ENCODE data around the gene SRF. TPM values are rescaled to one million over a fixed set of nuclear protein-coding genes. Genes with fewer than 3 reads are reported as not detected.

The SRF gene
- polyA plus RNA-seq, 2 donors = 17.1 to 23.7 TPM

- Histone ChIP-seq H3K4me1 (ENCODE audit: control insufficient read depth in 2 of 2, insufficient read depth in 2 of 2, low read length in 1 of 2) (peaks cover 3 to 13% of the 10 kb centered on the region in 2 donors), H3K9me3 (ENCODE audit: control insufficient read depth in 2 of 2, insufficient read depth in 1 of 2, low read depth in 1 of 2, low read length in 1 of 2) (no peaks in the 10 kb centered on the region), H3K36me3 (ENCODE audit: control insufficient read depth in 2 of 2, insufficient read depth in 2 of 2, low read length in 1 of 2) (peaks cover 2 to 28% of the 10 kb centered on the region in 2 donors), H3K27me3 (ENCODE audit: control insufficient read depth in 1 of 2, insufficient read depth in 2 of 2, low read length in 2 of 2) (no peaks in the 10 kb centered on the region), H3K4me3 (ENCODE audit: low read depth in 1 of 2, low read length in 2 of 2) (no peak overlapping the region), H3K27ac (ENCODE audit: low read depth in 2 of 2, low read length in 1 of 2) (no peak overlapping the region)
- WGBS, 2 donors = 95% methylated on average over 10 of the region's 10 CpGs
Observed at GRCh38 chr6:43188426-43188825, 17.4 kb downstream of the SRF start.

- H3K4me1 ChIP-seq (ENCODE audit: control insufficient read depth in 2 of 2, insufficient read depth in 2 of 2, low read length in 1 of 2) = peaks cover 0 to 11% of the 10 kb centered on the region in 2 donors
- H3K27me3 ChIP-seq (ENCODE audit: control insufficient read depth in 1 of 2, insufficient read depth in 2 of 2, low read length in 2 of 2) = no peaks in the 10 kb centered on the region
- H3K27ac ChIP-seq (ENCODE audit: low read depth in 2 of 2, low read length in 1 of 2) = no peak overlapping the region
- WGBS, 2 donors = 84 to 86% methylated on average over 6 of the region's 6 CpGs
- H3K9me3 ChIP-seq (ENCODE audit: control insufficient read depth in 2 of 2, insufficient read depth in 1 of 2, low read depth in 1 of 2, low read length in 1 of 2) = no peaks in the 10 kb centered on the region
- H3K4me3 ChIP-seq (ENCODE audit: low read depth in 1 of 2, low read length in 2 of 2) = no peak overlapping the region
- H3K36me3 ChIP-seq (ENCODE audit: control insufficient read depth in 2 of 2, insufficient read depth in 2 of 2, low read length in 1 of 2) = peaks cover 2 to 22% of the 10 kb centered on the region in 2 donors
Observed at GRCh38 chr6:43189776-43190304, 18.8 kb downstream of the SRF start.

GRCh38 chr6:43192911-43193310 lies 21.8 kb downstream of the SRF start:
- no peak overlapping the region for H3K4me3 ChIP-seq (ENCODE audit: low read depth in 1 of 2, low read length in 2 of 2)
- H3K27ac ChIP-seq (ENCODE audit: low read depth in 2 of 2, low read length in 1 of 2) = no peak overlapping the region
- no peaks in the 10 kb centered on the region for H3K9me3 ChIP-seq (ENCODE audit: control insufficient read depth in 2 of 2, insufficient read depth in 1 of 2, low read depth in 1 of 2, low read length in 1 of 2)
- peaks cover 0 to 3% of the 10 kb centered on the region in 2 donors for H3K4me1 ChIP-seq (ENCODE audit: control insufficient read depth in 2 of 2, insufficient read depth in 2 of 2, low read length in 1 of 2)
- 93 to 95% methylated on average over 9 of the region's 9 CpGs for WGBS, 2 donors
- H3K36me3 ChIP-seq (ENCODE audit: control insufficient read depth in 2 of 2, insufficient read depth in 2 of 2, low read length in 1 of 2) = peaks cover 10 to 28% of the 10 kb centered on the region in 2 donors
- no peaks in the 10 kb centered on the region for H3K27me3 ChIP-seq (ENCODE audit: control insufficient read depth in 1 of 2, insufficient read depth in 2 of 2, low read length in 2 of 2)

GRCh38 chr6:43193929-43194328 lies 22.9 kb downstream of the SRF start:
- Histone ChIP-seq H3K27ac (ENCODE audit: low read depth in 2 of 2, low read length in 1 of 2) (no peak overlapping the region), H3K4me1 (ENCODE audit: control insufficient read depth in 2 of 2, insufficient read depth in 2 of 2, low read length in 1 of 2) (peaks cover 0 to 3% of the 10 kb centered on the region in 2 donors), H3K36me3 (ENCODE audit: control insufficient read depth in 2 of 2, insufficient read depth in 2 of 2, low read length in 1 of 2) (peaks cover 11 to 27% of the 10 kb centered on the region in 2 donors), H3K9me3 (ENCODE audit: control insufficient read depth in 2 of 2, insufficient read depth in 1 of 2, low read depth in 1 of 2, low read length in 1 of 2) (no peaks in the 10 kb centered on the region), H3K4me3 (ENCODE audit: low read depth in 1 of 2, low read length in 2 of 2) (no peak overlapping the region), H3K27me3 (ENCODE audit: control insufficient read depth in 1 of 2, insufficient read depth in 2 of 2, low read length in 2 of 2) (no peaks in the 10 kb centered on the region)
- 93% methylated on average over 5 of the region's 5 CpGs for WGBS, 2 donors

GRCh38 chr6:43196337-43196736 lies 25.3 kb downstream of the SRF start:
- H3K4me3 ChIP-seq (ENCODE audit: low read depth in 1 of 2, low read length in 2 of 2) = no peak overlapping the region
- WGBS, 2 donors = 88 to 89% methylated on average over 5 of the region's 5 CpGs
- H3K36me3 ChIP-seq (ENCODE audit: control insufficient read depth in 2 of 2, insufficient read depth in 2 of 2, low read length in 1 of 2) = peaks cover 17 to 40% of the 10 kb centered on the region in 2 donors
- H3K27me3 ChIP-seq (ENCODE audit: control insufficient read depth in 1 of 2, insufficient read depth in 2 of 2, low read length in 2 of 2) = no peaks in the 10 kb centered on the region
- H3K4me1 ChIP-seq (ENCODE audit: control insufficient read depth in 2 of 2, insufficient read depth in 2 of 2, low read length in 1 of 2) = peaks cover 0 to 3% of the 10 kb centered on the region in 2 donors
- H3K27ac ChIP-seq (ENCODE audit: low read depth in 2 of 2, low read length in 1 of 2) = no peak overlapping the region
- no peaks in the 10 kb centered on the region for H3K9me3 ChIP-seq (ENCODE audit: control insufficient read depth in 2 of 2, insufficient read depth in 1 of 2, low read depth in 1 of 2, low read length in 1 of 2)

GRCh38 chr6:43199912-43200311 lies 28.8 kb downstream of the SRF start:
- Histone ChIP-seq H3K36me3 (ENCODE audit: control insufficient read depth in 2 of 2, insufficient read depth in 2 of 2, low read length in 1 of 2) (peaks cover 17 to 52% of the 10 kb centered on the region in 2 donors), H3K9me3 (ENCODE audit: control insufficient read depth in 2 of 2, insufficient read depth in 1 of 2, low read depth in 1 of 2, low read length in 1 of 2) (no peaks in the 10 kb centered on the region), H3K4me3 (ENCODE audit: low read depth in 1 of 2, low read length in 2 of 2) (no peak overlapping the region), H3K27me3 (ENCODE audit: control insufficient read depth in 1 of 2, insufficient read depth in 2 of 2, low read length in 2 of 2) (no peaks in the 10 kb centered on the region), H3K4me1 (ENCODE audit: control insufficient read depth in 2 of 2, insufficient read depth in 2 of 2, low read length in 1 of 2) (no peaks in the 10 kb centered on the region), H3K27ac (ENCODE audit: low read depth in 2 of 2, low read length in 1 of 2) (no peak overlapping the region)
- 88 to 93% methylated on average over 6 of the region's 6 CpGs for WGBS, 2 donors

GRCh38 chr6:43200541-43200940 lies 29.5 kb downstream of the SRF start:
- WGBS, 2 donors = 91 to 96% methylated on average over 6 of the region's 6 CpGs
- Histone ChIP-seq H3K27ac (ENCODE audit: low read depth in 2 of 2, low read length in 1 of 2) (no peak overlapping the region), H3K9me3 (ENCODE audit: control insufficient read depth in 2 of 2, insufficient read depth in 1 of 2, low read depth in 1 of 2, low read length in 1 of 2) (no peaks in the 10 kb centered on the region), H3K4me3 (ENCODE audit: low read depth in 1 of 2, low read length in 2 of 2) (no peak overlapping the region), H3K36me3 (ENCODE audit: control insufficient read depth in 2 of 2, insufficient read depth in 2 of 2, low read length in 1 of 2) (peaks cover 15 to 51% of the 10 kb centered on the region in 2 donors), H3K27me3 (ENCODE audit: control insufficient read depth in 1 of 2, insufficient read depth in 2 of 2, low read length in 2 of 2) (no peaks in the 10 kb centered on the region), H3K4me1 (ENCODE audit: control insufficient read depth in 2 of 2, insufficient read depth in 2 of 2, low read length in 1 of 2) (no peaks in the 10 kb centered on the region)

GRCh38 chr6:43202451-43202850 lies 31.4 kb downstream of the SRF start:
- Histone ChIP-seq H3K4me1 (ENCODE audit: control insufficient read depth in 2 of 2, insufficient read depth in 2 of 2, low read length in 1 of 2) (no peaks in the 10 kb centered on the region), H3K27ac (ENCODE audit: low read depth in 2 of 2, low read length in 1 of 2) (no peak overlapping the region), H3K27me3 (ENCODE audit: control insufficient read depth in 1 of 2, insufficient read depth in 2 of 2, low read length in 2 of 2) (no peaks in the 10 kb centered on the region), H3K36me3 (ENCODE audit: control insufficient read depth in 2 of 2, insufficient read depth in 2 of 2, low read length in 1 of 2) (peaks cover 13 to 44% of the 10 kb centered on the region in 2 donors), H3K4me3 (ENCODE audit: low read depth in 1 of 2, low read length in 2 of 2) (no peak overlapping the region), H3K9me3 (ENCODE audit: control insufficient read depth in 2 of 2, insufficient read depth in 1 of 2, low read depth in 1 of 2, low read length in 1 of 2) (no peaks in the 10 kb centered on the region)
- 87 to 92% methylated on average over 5 of the region's 5 CpGs for WGBS, 2 donors

GRCh38 chr6:43203029-43203717 lies 32.1 kb downstream of the SRF start:
- Histone ChIP-seq H3K27me3 (ENCODE audit: control insufficient read depth in 1 of 2, insufficient read depth in 2 of 2, low read length in 2 of 2) (no peaks in the 10 kb centered on the region), H3K27ac (ENCODE audit: low read depth in 2 of 2, low read length in 1 of 2) (no peak overlapping the region), H3K9me3 (ENCODE audit: control insufficient read depth in 2 of 2, insufficient read depth in 1 of 2, low read depth in 1 of 2, low read length in 1 of 2) (no peaks in the 10 kb centered on the region), H3K4me3 (ENCODE audit: low read depth in 1 of 2, low read length in 2 of 2) (no peak overlapping the region), H3K4me1 (ENCODE audit: control insufficient read depth in 2 of 2, insufficient read depth in 2 of 2, low read length in 1 of 2) (no peaks in the 10 kb centered on the region), H3K36me3 (ENCODE audit: control insufficient read depth in 2 of 2, insufficient read depth in 2 of 2, low read length in 1 of 2) (peaks cover 13 to 41% of the 10 kb centered on the region in 2 donors)
- 91 to 96% methylated on average over 17 of the region's 17 CpGs for WGBS, 2 donors

GRCh38 chr6:43203718-43204095 lies 32.6 kb downstream of the SRF start:
- 95 to 96% methylated on average over 8 of the region's 8 CpGs for WGBS, 2 donors
- H3K9me3 ChIP-seq (ENCODE audit: control insufficient read depth in 2 of 2, insufficient read depth in 1 of 2, low read depth in 1 of 2, low read length in 1 of 2) = no peaks in the 10 kb centered on the region
- H3K27ac ChIP-seq (ENCODE audit: low read depth in 2 of 2, low read length in 1 of 2) = no peak overlapping the region
- H3K4me3 ChIP-seq (ENCODE audit: low read depth in 1 of 2, low read length in 2 of 2) = no peak overlapping the region
- H3K4me1 ChIP-seq (ENCODE audit: control insufficient read depth in 2 of 2, insufficient read depth in 2 of 2, low read length in 1 of 2) = no peaks in the 10 kb centered on the region
- peaks cover 10 to 37% of the 10 kb centered on the region in 2 donors for H3K36me3 ChIP-seq (ENCODE audit: control insufficient read depth in 2 of 2, insufficient read depth in 2 of 2, low read length in 1 of 2)
- H3K27me3 ChIP-seq (ENCODE audit: control insufficient read depth in 1 of 2, insufficient read depth in 2 of 2, low read length in 2 of 2) = no peaks in the 10 kb centered on the region

Measured in esophagus (tissue), 2 donors.